HG02610 (cell line): Measurements from ENCODE around the gene HNMT.
"Not testable (repeated sequence)": the region's sequence is repeated elsewhere in the genome, so short reads cannot be mapped to it uniquely, and the experiment has no call there.

Source experiments
- ATAC-seq: cut with Tn5 transposase; IDR thresholded peaks from one replicate; pipeline ENCODE4 v1.9.1; 2021; ENCODE audit warnings: mild to moderate bottlenecking, moderate library complexity; ENCODE audit not compliant: unreplicated experiment

HNMT gene

DNA sequence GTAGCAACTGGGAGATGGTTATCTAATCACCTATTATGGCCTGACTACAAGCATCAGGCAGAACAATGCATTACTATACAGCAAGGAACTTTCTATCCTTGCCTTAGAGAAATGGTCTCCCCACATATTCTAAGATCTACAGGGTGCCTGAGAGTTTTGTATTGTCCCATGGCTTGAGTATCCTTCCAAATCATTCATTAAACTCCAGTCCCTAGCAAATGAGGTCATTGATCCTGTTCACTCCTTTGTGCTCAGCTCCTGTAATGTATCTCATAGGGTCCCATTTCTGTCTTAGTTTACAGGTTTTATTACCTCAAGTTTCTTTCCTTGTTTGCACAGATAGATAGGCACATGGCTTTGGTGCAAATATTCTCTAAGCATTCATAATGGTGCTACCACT is 9.0 kb downstream of the HNMT start:
- ATAC-seq = no peak

DNA sequence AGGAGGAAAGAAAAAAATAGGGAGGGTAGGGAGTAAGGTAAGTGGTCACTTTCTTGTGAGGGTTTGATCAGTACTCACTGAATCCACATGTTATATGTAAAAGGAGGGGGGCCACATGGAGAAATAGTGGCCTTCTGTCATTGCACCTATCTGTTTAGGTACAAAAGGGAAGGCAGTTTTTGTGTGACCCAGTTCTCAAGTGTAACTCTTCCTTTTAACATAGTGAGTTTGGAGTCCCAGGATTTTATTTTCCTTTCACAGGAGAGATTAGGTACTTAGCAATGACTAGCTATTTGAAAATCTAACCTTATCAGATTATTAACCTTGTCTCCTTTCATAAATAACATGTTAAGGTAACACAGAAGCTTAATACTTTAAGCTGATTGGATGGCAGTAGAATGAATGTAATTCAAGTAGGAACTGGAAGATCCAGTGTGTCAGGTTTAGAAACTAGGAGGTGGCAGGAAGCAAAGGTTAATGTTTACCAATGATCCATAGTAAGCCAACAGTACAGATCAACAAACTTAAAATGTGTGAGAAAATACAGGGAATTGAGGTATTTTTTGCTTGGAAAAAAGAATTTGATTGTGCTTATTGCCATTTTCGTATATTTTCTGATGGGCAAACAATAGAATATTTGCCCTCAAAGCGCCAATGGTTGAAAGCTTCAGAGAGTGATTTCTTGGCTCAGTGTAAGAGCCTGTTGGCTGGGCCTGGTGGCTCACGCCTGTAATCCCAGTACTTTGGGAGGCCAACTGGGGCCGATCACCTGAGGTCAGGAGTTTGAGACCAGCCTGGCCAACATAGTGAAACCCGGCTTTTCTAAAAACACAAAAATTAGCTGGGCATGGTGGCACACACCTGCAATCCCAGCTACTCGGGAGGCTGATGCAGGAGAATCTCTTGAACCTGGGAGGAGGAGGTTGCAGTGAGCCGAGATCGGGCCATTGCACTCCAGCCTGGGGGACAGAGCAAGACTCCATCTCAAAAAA is 11.3 kb downstream of the HNMT start:
- no peak for ATAC-seq

GRCh38 chr2:137976274-137976673 is 12.0 kb downstream of the HNMT start:
- ATAC-seq = no peak

DNA sequence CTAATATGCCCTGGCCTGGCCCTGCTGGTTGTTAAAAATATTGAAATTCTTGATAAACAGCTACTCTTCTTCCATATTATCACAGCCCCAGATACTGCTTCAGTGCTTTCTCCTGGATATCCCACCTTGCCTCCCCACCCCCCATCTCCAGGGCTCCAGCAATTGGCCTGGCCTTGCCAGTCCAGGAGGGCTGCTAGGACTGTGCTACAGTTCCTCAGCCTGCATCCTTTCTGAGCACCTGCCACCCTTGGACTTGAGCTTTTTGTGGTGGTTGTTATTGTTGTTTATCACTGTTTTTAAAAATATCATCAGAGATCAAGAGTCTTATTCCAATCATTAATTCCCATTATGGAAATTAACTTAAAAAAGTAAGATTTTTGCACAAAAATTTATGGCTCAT is 13.5 kb downstream of the HNMT start:
- ATAC-seq = no peak

GRCh38 chr2:137980459-137980858 is 16.2 kb downstream of the HNMT start:
- no peak for ATAC-seq

GRCh38 chr2:137981112-137981656 is 16.9 kb downstream of the HNMT start:
- no peak for ATAC-seq

DNA sequence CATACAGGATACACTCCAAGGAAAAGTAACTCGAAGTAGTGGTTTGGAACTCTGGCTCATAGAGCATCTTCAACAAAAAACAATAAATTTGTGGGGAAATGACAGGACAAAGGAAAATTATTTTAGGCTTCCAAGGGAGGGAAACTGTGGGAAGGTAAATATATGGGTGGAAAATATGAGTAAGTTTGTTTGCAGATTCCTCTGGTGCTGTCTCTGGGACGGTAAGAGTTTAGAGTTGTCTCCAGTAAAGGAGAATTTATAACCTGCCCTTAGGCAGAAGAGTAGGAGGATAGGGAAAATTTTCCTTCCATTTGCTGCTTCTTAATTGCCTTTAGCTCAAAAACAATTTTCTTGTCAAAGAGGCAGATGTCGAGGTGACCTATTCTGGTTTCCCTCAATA is 19.3 kb downstream of the HNMT start:
- ATAC-seq = no peak

DNA sequence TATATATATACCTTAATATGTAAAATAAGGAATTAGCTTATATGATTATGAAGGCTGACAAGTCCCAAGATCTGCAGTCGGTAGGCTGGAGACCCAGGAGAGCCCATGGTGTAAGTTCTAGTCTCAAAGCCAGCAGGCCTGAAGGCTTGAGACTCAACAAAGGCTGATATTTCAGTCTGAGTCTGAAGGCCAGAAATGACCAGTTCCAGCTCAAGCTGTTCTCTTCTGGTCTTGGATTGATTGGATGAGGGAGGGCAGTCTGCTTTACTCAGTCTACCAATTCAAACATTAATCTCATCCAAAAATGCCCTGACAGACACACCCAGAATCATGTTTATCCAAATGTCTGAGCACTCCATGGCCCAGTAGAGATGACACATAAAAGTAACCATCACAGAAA is 22.0 kb downstream of the HNMT start:
- ATAC-seq = no peak

GRCh38 chr2:137987011-137987410 is 22.7 kb downstream of the HNMT start:
- no peak for ATAC-seq

GRCh38 chr2:137991078-137991477 is 26.8 kb downstream of the HNMT start:
- ATAC-seq = no peak

DNA sequence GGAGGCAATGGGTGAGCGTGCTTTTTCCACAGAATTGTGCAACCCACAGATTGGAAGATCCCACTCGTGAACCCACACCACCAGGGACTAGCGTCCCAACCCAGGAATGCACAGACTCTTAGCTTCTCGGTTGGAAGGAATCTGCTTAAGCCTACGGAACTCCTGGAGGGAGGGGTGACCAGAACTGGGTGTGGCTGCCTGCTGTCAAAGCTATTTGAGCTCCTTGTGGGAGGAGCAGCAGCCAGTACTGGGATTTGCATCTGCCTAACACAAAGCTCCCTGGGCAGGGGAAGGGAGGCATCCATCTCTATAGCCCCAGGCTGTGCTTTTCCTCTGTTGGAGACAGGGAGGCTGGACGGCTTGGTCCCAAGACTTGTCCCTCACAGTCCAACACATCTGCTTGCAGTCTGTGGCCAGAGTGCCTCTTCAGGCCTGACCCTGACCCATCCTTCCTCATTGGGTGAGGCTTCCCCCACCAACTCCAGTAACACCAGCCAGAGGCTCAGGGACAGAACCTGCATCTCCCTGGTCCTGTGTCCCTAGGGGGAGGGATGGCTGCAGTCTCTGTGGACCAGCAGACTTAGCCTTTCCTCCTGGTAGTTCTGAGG is 27.9 kb downstream of the HNMT start:
- ATAC-seq = no peak

GRCh38 chr2:137993715-137994476 is 29.6 kb downstream of the HNMT start:
- not testable (repeated sequence) for ATAC-seq

GRCh38 chr2:137995368-137995767 is 31.1 kb downstream of the HNMT start:
- ATAC-seq = not testable (repeated sequence)

DNA sequence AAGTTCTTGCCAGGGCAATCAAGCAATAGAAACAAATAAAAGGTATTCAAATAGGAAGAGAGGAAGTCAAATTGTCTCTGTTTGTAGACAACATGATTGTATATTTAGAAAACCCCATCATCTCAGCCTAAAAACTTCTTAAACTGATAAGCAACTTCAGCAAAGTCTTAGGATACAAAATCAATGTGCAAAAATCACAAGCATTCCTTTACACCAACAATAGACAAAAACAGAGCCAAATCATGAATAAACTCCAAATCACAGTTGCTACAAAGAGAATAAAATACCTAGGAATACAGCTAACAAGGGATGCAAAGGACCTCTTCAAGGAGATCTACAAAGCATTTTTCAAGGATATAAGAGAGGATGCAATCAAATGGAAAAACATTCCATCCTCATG is 31.9 kb downstream of the HNMT start:
- not testable (repeated sequence) for ATAC-seq

GRCh38 chr2:137997733-137998132 is 33.5 kb downstream of the HNMT start:
- ATAC-seq = no peak

DNA sequence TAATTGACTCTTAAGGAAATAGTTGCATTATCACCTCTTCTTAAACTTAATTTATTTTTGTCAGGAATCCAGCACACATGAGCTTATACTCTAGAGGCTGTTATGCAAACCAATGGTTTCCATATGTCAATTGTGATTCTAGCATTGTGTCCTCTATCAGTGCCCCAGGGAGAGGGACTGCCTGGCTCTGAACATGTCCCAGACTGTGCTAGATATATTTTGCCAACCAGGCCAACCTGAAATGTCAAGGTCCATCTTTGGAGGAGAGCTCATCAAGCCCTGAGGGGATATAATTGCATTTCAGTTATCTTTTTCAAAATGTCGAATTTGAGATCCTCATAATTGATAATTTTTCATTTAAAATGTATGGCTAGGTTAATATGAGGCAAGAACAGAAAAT is 34.2 kb downstream of the HNMT start:
- ATAC-seq = no peak

GRCh38 chr2:137999273-137999672 is 35.0 kb downstream of the HNMT start:
- ATAC-seq = no peak

- ATAC-seq = no peak
These were observed 35.7 kb downstream of the HNMT start for GRCh38 chr2:138000009-138000408.

GRCh38 chr2:138000796-138001195 is 36.5 kb downstream of the HNMT start:
- ATAC-seq = no peak

- no peak for ATAC-seq
These were observed 39.1 kb downstream of the HNMT start for GRCh38 chr2:138003411-138003810.

GRCh38 chr2:138007431-138007830 is 43.2 kb downstream of the HNMT start:
- no peak for ATAC-seq
